Adrenal gland (tissue), 5 donors: ENCODE data around the gene CYP26C1.

Source experiments
- POLR2A ChIP-seq, 2 donors: fragments of 450-650 bp; IDR thresholded peaks; one replicate each; pipeline ENCODE4 v1.6.1; 2017; ENCODE audit warnings: antibody characterized with exemption in 2 of 2, mild to moderate bottlenecking in 2 of 2, moderate library complexity in 1 of 2
- TF ChIP-seq, protein P1 (sequence below), 6 experiments: fragments of 450-650 bp in 4 of 6; fragments of 200-600 bp in 2 of 6; sonication (generic) in 1 of 6; IDR thresholded peaks; 1 replicate in 5 of 6; 2 replicates in 1 of 6; pipeline versions ENCODE4 v1.5.1 to v1.8.0; 2016 to 2021; ENCODE audit warnings: antibody characterized with exemption in 6 of 6, mild to moderate bottlenecking in 2 of 6, moderate library complexity in 1 of 6
- donor health status: DM: no; HTN: no; CAD: no.

- no peak for TF ChIP-seq POLR2A (IDR thresholded peaks at IDR 0.05)
- TF ChIP-seq, protein P1, sequence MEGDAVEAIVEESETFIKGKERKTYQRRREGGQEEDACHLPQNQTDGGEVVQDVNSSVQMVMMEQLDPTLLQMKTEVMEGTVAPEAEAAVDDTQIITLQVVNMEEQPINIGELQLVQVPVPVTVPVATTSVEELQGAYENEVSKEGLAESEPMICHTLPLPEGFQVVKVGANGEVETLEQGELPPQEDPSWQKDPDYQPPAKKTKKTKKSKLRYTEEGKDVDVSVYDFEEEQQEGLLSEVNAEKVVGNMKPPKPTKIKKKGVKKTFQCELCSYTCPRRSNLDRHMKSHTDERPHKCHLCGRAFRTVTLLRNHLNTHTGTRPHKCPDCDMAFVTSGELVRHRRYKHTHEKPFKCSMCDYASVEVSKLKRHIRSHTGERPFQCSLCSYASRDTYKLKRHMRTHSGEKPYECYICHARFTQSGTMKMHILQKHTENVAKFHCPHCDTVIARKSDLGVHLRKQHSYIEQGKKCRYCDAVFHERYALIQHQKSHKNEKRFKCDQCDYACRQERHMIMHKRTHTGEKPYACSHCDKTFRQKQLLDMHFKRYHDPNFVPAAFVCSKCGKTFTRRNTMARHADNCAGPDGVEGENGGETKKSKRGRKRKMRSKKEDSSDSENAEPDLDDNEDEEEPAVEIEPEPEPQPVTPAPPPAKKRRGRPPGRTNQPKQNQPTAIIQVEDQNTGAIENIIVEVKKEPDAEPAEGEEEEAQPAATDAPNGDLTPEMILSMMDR (IDR thresholded peaks at IDR 0.05): no peak
Observed at GRCh38 chr10:93081834-93082233, 21.2 kb downstream of the CYP26C1 start.
